ENCODE results near the gene MYBPHL. TPM values are rescaled to one million over a fixed set of nuclear protein-coding genes. Genes with fewer than 3 reads are reported as not detected.
A peak's percentile ranks its signal among the peaks of the same experiment; 100 is the strongest.

Gene MYBPHL
- total RNA-seq, 1 donor from 2014 or later: 0.29 TPM

DNA sequence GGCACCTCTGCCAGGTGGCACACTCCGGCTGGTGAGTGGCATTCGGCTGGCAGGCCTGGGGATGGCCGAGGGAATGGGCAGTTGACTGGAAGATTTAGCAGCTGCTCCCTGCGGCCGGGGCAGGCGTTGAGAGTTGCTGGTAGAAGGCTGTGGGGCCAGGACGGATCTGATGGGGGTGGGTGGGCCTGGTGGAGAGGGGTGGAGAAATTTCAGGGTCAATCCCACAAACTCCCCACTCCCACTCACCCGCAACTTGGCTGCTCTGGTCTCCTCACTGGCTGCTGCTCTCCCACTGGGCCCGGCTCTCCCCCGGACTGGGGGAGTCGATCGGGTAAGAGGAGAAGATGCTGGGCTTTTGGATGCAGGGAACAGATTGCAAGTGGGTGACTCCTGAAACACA is 25.9 kb downstream of the MYBPHL start:
- H3K27me3 Mint-ChIP-seq: no peaks in the 10 kb centered on the region
- no peak for DNase-seq (ENCODE audit: low spot score, unreplicated experiment)
- no peak overlapping the region for H3K4me3 Mint-ChIP-seq (ENCODE audit: low read depth)
- no peaks in the 10 kb centered on the region for H3K9me3 Mint-ChIP-seq (ENCODE audit: low read depth)
- no peak overlapping the region for H3K27ac Mint-ChIP-seq
- peaks cover 29% of the 10 kb centered on the region for H3K4me1 Mint-ChIP-seq (ENCODE audit: low read depth)
- H3K36me3 Mint-ChIP-seq (ENCODE audit: insufficient read depth): peaks cover 6% of the 10 kb centered on the region
- TF ChIP-seq CTCF (IDR thresholded peaks at IDR 0.05; ENCODE audit: unreplicated experiment): no peak

DNA sequence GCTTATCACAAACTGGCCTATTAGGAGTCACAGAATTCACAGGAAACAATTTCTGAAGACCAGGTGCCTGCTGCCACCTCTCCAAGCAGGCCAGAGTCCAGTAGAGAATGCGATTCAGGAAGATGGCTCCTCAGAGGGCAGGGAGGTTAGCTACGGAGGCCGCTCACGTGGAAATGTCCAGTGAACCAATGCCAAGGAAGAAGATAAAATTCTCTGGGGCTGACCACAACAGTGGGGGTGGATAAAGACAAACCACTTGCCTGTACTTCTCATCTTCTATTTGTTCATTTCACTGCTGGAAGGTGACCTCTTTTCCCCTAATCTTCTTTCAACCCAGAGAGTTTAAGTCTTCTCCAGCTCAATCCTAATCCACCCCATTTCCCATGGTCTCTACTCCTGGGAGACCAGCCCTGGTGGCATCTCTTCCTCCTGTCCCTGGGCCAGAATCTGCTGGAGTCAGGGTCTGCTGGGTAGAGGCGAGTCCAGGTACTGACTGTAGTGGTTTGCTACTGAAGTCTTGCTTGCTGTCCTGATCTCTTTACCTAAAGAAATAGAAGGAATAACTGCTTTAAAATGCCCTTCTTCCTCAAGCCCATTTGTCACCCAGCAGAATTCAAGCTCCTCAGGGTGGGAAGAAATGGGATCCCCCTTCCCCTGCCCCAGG is 27.1 kb downstream of the MYBPHL start:
- Mint-ChIP-seq H3K4me1 (ENCODE audit: low read depth) (peaks cover 40% of the 10 kb centered on the region), H3K27ac (no peak overlapping the region), H3K36me3 (ENCODE audit: insufficient read depth) (peaks cover 6% of the 10 kb centered on the region), H3K4me3 (ENCODE audit: low read depth) (no peak overlapping the region), H3K9me3 (ENCODE audit: low read depth) (no peaks in the 10 kb centered on the region), H3K27me3 (no peaks in the 10 kb centered on the region)
- no peak for DNase-seq (ENCODE audit: low spot score, unreplicated experiment)
- no peak for TF ChIP-seq CTCF (IDR thresholded peaks at IDR 0.05; ENCODE audit: unreplicated experiment)

DNA sequence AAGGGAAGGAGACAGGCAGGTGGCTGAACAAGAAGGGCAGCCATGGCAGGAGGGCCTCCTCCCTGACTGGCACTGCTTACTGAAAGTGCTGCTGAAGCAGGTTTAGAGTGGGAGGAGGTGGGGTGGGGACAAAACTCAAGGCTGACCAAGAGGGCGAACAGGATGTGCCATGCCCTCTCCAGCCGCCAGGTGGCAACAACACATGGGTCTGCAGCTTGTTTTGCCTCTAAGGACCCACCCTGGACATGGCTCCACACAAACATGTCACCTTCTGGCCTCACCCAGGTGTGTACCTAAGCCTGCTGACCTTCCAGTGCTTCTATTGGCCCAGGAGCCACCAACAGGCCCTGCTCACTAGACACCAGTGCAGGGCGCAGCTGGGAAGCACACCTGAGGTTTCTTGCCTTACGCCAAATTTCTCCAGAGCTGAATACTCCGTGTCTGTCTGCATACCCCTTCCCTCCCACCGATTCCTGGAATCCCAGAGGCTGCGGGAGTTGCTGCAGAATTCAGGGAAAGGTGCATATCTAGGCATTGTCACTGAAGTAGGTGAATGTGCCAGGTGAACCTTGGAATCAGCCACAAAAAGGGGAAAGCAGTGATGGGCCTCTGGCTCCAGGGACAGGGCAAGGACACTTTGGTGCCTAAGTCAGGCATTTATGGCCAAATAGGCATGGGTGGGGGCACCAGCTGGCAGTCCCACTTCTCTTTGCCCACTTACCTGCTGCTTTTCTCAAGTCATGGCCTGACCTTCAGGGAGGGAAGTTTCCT is 29.2 kb downstream of the MYBPHL start:
- Mint-ChIP-seq H3K27me3 (no peaks in the 10 kb centered on the region), H3K9me3 (ENCODE audit: low read depth) (no peaks in the 10 kb centered on the region), H3K4me1 (ENCODE audit: low read depth) (peaks cover 43% of the 10 kb centered on the region), H3K36me3 (ENCODE audit: insufficient read depth) (peaks cover 8% of the 10 kb centered on the region), H3K27ac (peak overlapping the region; percentile 92), H3K4me3 (ENCODE audit: low read depth) (no peak overlapping the region)
- TF ChIP-seq CTCF (IDR thresholded peaks at IDR 0.05; ENCODE audit: unreplicated experiment): peak; percentile 95
- peak; percentile 77 for DNase-seq (ENCODE audit: low spot score, unreplicated experiment)

DNA sequence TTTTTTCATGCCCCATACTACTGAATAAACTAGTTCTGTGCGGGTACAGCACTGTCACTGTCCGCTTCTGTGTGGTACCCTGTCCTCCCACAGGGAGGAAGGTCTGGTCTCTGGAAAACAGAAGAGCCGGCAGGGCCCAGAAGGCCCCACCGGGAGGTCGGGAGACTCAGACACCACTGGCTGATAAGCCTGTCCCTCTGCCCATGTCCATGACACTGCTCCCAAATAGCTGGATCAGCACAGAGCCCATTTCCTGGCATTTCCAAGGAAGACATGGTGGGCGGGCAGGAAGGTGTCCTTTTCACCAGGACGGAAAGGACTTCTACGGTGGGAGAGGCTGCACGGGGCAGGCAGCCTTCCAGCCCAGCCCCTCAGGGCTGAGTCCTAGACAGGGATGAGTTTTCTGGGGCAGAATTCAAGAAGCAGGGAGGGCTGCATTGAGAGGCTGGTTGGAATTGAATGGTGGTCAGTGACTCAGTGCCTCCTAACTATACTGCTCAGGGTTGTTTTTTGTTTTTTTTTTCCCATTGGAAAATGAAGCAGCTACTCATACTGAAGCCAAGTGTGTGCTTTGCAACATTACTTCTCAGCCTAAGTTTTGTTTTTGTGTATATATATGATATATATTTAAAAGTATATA is 31.0 kb downstream of the MYBPHL start:
- H3K27ac Mint-ChIP-seq: peak overlapping the region; percentile 93
- no peaks in the 10 kb centered on the region for H3K27me3 Mint-ChIP-seq
- TF ChIP-seq CTCF (IDR thresholded peaks at IDR 0.05; ENCODE audit: unreplicated experiment): no peak
- DNase-seq (ENCODE audit: low spot score, unreplicated experiment): no peak
- no peaks in the 10 kb centered on the region for H3K9me3 Mint-ChIP-seq (ENCODE audit: low read depth)
- H3K36me3 Mint-ChIP-seq (ENCODE audit: insufficient read depth): peaks cover 10% of the 10 kb centered on the region
- H3K4me3 Mint-ChIP-seq (ENCODE audit: low read depth): peak overlapping the region; percentile 49
- peaks cover 33% of the 10 kb centered on the region for H3K4me1 Mint-ChIP-seq (ENCODE audit: low read depth)
